ENCODE results near the gene ZIC1.

- TF ChIP-seq CTCF (IDR thresholded peaks at IDR 0.05) (no peak), TCF7L2 (IDR thresholded peaks at IDR 0.05; ENCODE audit: low read depth, low read length) (no peak), REST (IDR thresholded peaks at IDR 0.05; ENCODE audit: insufficient read depth in 1 of 2, low read depth in 2 of 2, low read length in 1 of 2) (no peak), POLR2AphosphoS5 (IDR thresholded peaks at IDR 0.05; ENCODE audit: low read depth, low read length) (no peak)
These were observed 19.6 kb downstream of the ZIC1 start for GRCh38 chr3:147428754-147429153.
